GM21390 (cell line): ENCODE data around the gene SDF4.

Experiments
- ATAC-seq: cut with Tn5 transposase; IDR thresholded peaks from one replicate; pipeline ENCODE4 v1.9.1; 2021; ENCODE audit not compliant: unreplicated experiment

Gene SDF4

DNA sequence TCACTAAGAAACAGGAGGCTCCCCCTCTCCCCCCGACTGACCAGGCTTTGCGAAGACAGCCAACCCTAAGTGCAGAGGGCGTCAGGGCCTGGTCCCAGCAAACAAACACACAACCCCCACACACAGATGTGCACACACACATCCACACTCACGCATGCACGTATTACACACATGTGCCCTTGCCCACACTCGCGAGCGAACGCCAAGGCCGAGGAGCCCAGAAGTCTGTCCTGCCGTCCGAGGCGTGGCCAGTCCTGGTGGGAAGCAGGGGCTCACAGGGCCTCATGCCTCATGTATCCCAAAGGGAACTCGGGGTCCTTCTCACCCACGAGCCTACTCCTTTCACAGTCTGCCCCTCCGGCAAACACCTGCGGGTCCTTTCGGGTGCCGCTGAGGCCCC, 2.0 kb downstream of the SDF4 start:
- ATAC-seq, result no peak

DNA sequence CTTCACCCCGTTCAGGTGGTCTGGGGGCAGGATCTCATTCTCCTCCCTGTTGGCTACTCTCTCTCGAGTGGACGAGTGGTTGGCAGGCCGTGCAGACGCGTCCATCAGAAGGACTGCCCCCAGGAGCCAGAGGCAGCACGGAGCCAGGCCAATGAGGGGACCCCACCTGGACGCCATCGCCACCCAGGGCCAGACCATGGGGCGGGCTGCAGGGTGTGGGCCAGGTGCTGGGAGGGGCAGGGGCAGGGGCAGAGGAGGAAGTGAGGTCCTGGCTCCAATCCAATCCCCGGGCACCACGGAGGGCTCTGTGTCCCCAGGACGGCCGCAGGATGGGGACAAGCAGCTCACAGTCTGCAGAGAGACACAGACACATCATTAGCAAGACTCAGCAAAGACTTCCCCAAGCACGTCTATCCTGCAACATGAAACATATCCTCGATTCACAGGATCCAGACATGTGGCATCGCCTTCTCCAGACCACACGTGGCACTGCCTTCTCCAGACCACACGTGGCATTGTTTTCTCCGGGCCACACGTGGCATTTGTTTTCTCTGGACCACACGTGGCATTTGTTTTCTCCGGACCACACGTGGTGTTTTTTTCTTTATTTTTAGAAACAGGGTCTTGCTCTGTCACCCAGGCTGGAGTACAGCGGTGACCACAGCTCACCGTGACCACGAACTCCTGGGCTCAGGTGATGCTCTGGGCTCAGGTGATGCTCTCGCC, 3.0 kb downstream of the SDF4 start:
- ATAC-seq, result no peak

DNA sequence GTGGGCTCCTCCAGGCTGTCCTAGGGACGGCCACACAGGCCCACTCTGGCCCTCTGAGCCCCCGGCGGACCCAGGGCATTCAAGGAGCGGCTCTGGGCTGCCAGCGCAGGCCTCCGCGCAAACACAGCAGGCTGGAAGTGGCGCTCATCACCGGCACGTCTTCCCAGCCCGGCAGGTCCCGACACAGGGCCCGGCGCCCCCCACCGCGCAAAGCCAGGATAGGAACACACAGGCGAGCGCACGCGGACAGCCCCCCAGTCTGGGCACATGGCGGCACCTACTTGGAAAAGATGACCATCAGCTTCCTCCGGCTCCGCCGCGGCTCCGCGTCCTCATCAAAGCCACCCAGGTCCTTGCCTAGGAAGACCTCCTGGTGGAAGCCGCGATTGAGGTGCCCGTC, 3.6 kb downstream of the SDF4 start:
- ATAC-seq, result no peak

DNA sequence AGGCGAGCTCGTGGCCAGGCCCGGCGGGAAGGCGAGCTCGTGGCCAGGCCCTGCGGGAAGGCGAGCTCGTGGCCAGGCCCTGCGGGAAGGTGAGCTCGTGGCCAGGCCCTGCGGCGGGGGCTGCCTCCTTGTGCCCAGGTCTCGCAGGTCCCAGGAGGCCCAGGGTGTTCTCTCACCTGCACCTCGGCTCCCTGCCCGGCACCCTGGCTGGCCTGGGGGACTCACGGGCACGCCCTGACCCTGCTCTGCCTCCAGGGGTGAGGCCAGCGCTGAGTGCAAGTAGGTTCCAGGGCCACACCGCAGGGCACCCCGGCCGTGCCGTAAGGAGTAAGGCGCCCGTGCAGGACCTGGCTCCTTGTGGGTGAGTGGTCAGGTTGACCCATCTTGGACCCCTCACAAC, 4.4 kb downstream of the SDF4 start:
- ATAC-seq, result no peak

DNA sequence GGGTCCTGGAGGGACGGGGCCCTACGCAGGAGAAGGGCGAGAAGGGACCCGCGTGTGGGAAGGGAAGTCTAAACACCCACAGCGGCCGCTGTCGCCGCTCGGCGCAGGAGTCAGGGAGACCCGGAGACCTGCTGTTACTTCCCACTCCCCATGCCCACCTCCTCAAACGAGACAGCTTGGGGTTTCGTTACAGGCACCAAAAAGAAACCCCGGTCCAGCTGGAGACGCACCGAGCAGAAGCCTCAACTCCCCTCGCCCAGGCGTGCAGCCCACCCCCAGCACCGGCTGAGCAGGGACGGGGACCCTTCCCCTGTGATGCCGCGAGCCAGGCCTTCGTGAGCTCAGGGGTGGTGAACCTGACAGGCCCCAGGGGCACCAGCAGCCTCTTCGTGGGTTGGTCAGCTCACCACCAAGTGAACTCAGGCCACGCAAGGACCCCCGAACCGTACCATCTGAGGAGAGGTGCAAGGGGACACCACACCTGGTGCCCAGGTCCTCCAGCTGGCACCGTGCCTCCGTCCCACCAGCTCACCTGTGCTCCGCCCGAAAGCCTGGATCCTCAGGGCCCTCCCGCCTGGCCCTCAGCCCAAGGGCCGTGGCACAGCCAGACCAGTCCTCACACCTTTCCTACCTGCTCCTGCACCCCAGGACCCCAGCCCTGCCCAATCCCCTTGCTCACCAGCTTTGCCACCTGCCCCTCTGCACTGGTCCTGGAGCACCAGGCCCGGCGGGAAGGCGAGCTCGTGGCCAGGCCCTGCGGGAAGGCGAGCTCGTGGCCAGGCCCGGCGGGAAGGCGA, 5.0 kb downstream of the SDF4 start:
- ATAC-seq, result no peak

DNA sequence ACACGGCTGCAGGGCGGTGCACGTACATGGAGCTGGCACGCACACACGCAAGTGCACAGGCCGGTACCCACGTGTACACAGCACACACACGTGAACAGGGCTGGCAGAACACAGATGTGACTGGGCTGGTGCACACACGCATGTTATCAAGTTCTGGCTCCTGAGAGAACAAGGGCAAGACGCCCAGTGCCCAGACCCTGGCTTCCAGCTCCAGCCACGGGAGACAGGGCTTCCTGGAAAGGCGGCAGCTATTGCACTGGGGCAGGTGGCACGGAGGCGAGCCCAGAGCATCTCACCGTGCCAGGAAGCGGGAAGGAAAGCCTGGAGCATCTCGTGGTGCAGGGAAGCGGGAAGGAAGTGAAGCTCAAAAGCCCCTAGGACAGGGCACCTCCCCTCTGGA, 5.9 kb downstream of the SDF4 start:
- no peak for ATAC-seq

DNA sequence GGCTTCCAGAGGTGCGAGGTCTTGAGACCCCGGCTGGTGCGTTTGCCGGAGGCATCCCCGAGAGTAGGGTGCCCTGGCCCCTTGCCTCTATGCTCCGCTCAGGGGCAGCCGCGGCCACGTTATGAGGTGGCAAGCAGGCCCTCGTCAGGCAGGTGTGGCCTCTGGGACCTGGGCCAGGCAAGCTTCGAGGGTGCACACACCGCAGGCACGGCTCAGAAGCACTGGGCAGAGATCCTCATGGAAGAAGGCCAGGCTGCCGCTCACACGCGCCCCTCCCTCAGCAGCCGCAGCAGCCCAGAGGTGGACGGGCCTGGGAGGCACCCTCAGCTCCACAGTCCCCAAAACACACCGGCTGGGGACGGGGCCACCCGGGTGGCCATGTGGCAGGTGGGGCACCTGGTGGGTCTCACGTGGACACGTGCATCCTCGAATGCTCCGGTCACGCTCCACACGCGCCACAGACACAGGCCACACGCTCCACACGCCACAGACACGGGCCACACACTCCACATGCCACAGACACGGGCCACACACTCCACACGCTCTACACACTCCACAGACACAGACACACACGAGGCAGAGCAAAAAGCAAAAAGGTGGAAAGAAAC, 6.5 kb downstream of the SDF4 start:
- ATAC-seq, result no peak

DNA sequence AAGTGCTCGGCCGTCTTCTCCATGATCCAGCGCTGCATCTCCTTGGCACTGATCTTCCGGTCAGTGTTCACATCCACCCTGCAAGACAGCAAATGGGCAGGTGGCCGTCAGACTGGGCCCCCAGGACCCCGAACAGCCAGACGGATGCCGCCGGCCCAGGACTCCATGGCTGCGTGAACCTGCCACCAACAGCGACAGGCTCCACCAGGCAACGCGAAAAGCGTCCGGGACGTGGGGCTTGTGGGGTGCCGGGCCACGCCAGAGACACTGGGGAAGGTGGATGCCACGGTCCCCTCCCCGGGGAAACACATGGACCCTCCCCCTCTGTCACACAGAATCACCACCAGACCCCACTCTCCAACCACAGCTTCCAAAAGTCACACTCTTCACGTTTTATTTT, 7.9 kb downstream of the SDF4 start:
- ATAC-seq, result no peak

DNA sequence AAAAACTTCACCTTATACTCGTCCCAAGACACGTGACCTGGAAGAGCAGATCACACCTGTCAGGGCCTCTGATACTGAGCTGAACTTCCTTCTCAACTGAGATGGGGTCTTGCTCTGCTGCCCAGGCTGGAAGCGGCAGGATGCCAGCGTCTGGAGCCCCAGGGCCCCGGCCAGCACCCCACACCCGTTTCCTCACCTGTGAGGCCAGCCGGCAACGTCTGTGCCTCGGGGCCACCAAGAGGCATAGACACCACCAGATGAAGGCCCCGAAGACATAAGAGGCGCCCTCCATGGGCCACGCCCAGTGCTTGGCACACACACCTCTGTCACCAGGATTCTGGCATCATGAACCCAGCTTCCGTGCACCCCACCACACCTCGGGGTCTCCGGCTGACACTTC, 8.5 kb downstream of the SDF4 start:
- ATAC-seq, result no peak

DNA sequence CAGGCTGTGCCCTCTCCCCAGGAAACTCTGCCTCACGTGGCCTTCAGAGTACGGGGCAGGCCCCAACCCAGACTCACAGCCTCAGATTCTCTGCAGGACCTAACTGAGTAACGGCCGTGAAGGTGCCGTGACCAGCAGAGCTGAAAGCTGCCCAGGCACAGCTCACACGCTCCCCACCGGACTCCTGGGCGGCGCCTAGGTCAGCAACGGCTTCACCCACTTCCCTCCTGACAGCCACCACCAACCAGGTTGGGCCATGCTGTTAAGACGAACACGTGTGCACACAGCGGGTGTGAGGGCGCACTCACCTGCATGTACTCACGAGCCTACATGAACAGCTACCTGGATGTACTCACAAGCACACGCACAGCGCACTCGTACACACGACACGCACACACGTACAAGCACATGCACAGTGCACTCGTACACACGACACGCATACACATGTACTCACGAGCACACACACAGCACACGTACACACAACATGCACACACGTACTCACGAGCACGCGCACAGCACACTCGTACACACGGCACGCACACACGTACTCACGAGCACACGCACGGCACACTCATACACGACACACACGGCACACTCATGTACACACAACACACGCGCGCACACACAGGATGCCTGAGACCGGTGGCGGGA, 9.1 kb downstream of the SDF4 start:
- no peak for ATAC-seq

DNA sequence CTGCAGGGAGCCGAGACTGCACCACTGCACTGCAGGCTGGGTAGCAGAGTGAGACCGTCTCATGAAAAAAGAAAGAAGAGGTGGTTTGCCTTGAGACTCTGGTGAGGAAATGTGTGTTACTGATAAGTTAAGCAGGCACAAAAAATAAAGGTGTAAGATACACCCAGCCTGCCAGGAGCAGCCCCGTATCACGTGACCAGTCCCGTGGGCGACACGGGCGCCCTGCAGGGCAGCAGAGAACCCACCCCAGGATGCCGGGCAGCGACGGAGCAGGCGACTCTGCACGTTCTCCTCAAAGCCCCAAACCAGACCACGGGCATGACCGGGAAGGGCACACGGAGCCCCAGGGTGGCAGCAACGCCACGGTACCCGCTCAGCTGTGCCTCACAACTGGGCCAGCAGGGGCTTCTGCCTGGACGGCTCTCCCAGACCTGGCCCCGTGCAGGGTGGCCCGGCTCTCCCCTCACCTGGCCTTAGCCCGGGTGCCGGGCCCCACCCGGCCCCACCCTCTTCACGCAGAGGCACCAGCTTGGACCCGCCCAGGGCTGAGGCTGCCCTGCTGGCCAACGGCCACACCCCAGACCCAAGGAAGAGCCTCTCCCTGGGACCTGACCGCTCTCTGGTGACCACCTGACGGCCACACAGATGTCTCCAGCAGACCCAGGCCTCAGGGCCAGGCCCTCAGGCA, 9.8 kb downstream of the SDF4 start:
- no peak for ATAC-seq

DNA sequence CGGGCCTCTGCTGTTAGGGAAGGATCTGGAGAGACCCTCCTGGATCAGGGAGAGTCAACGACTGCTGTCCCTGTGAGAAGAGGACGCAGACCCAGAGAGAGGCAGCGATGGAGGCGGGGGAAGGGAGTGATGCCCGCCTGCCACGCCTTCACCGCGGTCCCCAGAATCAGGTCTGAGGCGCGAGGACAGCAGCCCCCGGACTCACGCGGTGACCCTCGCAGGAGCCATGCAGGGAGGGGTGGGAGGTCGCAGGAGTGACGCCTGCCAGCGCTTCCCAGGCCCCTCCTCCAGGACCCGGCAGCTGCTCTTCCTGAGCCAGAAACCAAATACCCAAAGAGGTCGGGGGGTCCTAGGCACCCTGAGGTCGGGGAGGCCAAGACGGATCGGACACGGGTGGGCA, 11.6 kb downstream of the SDF4 start:
- no peak for ATAC-seq

DNA sequence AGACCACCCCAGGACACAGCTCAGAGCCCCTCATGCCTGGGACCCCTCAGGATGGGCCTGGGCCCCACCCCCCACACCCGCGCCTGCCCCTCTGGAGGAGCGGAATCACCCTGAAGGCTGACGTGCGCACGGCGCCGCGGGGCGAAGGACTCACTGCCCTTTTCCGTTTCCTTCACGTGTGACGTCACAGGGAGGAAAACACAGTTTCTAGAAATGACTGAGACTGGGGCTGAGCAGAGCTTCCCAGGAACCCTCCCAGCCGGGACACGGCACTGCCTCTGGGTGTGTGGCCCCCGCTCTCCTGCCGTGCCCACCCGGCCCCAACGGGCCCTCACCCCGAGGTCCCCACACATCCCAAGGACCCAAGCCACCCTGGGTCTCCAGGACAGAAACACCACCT, 12.5 kb downstream of the SDF4 start:
- ATAC-seq, result no peak

DNA sequence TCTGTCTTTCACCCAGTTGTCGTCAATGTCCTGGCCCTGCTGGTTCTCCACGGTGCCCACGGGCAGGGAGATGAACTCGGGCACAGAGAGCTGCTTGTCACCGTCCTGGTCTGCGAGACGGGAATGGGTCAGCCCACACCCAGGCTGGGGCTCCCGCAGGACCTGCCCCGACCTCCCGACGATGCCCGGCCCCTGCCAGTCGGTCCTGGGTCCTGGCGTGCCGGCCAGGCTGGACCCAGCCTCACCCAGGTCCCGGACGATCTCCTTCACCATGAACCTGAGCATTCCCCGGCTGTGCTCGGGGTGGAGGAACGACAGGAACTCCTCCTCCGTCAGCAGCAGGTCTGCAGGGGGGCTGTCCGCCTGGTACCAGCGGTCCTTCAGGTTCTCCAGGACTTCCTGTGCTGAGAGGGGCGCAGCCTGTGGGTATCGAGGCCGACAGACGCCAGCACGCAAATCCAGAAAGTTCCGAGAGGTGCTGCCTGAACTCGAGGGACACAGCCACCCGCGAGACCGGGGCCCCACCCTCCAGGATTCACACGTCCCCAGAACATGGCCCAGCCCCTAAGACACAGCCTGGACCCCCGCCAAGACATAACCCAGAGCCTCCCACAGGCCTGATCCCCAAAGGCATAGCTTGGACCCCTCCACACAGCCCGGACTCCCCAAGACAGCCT, 13.1 kb downstream of the SDF4 start:
- ATAC-seq, result no peak

DNA sequence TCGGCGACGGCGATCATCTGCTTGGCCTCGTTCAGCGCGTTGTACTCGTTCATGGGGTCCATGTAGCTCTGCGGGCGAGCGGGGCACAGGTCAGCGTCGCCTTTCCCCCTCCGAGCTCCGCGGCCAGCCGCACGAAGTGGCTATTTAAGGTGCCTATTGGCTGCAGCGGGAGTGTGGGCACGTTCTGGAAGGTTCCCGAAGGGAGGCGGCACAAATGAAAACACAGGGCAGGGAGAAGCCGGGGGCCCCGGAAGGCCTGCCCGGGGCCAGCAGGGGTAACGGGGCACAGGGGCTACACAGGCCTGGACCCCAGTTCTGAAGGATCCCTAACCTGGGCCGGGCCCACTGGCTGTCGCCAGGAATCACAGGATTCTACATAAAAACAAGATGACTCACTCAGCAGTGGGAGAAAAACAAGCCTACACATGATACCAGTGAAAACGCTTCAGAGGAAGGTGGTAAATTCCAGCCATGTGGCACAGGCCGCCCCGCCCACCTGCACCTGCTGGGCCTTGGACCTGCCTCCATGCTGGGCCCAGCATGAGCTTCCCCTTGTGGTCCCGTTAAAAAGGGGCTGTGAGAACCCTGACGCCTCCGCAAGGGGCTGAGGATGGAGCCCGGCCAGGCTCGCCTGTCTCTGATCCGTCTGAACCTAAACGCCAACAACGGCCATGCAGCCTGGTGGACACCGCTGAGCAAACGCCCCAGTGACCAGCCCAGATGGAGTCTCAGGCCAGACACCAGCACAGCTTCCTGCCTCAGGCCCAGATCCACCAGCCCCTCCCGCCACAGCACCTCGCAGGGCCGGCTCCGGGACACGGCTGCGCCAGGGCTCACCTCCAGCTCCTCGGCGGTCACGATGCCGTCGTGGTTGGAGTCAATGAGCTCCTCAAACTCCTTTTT, 13.9 kb downstream of the SDF4 start:
- no peak for ATAC-seq

DNA sequence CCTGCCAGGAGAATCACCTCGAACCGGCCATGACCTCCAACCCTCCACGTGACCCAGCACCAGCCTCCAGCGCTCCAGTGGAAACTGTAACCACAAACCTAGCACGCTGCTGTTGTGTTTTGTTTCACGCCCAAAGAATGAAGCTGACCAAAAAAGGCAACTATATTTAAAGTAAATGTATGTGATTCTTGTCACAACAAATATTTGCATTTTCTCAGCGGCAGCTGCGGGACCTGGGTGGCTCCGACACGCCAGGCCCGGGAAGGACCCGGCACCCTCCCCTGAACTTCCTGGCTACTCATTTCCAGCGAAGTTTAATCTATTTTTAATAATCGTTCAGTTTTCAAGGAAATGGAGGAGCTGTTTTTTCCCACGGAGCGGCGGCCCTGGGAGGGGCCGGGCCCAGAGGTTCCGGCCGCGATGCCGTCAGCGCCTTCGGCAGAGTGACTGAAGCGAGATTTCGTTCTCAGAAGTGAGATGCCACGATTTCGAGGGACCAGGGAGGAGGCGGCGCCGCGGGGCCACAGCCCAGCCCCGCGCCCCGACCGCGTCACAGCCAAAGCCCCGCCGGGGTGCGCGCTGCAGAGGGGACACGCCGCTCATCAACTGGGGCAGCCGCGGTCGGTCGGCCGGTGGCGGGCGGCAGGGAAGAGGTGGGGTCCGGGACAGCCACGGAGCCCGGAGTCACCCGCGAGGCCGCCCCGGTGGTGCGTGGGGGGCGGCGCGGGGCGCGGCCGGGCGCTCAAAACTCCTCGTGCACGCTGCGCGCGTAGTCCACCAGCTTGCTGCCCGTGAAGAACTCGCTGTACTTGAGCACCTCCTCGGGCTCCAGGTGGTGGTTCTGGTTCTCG, 14.8 kb downstream of the SDF4 start:
- ATAC-seq, result no peak

DNA sequence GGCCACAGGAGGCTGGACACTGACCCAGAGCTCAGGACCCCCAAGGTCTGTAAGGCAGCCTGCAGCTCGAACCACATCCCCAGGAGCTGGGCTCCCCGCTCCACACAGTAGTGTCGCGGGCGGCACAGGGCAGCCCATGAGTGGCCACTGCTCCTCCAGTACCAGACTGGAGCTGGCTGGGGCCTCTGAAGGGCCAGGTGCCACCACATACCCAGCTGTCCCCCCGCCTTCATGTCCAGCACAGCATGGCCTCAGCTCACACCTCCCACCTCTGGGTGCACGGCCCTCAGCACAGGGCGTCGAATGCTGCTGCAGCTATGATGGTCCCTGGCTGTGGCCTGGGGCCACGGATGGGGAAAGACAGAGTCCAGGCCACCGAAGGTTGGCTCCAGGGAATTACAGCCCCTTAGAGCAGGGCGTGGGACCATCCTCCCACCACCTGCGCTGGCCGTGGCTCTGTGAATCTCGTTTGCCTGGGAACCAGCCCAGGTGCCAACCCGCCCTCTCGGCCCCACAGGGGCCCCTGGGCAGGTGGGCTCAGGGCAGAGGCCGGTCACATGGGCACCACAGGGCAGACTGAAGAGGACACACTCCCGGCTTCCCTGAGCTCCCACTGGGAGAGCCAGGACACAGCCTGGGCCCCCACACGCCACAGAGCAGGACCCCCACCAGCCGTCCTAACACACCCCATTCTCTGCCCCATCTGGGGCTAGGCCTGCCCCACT, 15.8 kb downstream of the SDF4 start:
- ATAC-seq, result no peak

DNA sequence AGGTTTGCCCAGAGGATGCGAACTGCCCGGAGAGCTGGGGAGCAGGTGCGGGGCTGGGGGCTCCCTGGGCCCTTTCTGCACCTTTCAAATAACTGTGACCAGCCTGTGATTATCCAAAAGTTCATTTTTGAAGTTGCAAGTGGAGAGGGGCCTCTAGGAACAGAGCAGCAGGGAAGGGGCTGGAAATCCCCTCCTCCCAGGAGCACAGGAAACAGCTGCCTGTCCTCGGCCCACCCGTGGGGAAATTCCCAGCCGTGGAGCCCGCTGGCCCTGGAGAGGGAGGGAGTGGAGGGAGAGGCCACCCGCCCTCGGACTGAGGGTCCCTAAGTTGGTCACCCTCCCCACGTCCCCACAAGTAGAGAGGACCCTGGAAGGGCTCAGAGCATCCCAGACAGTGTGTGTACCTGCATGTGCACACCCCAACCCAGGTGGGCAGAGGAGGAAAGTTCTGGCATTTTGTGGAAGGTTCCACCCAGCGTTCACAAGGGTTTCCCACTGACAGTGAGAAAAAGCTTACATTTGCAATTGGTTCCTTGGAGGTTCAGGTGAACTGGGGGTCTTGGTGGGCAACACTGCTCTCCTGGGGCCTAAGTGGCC, 16.6 kb downstream of the SDF4 start:
- no peak for ATAC-seq
